Neural progenitor cell (in vitro differentiated cells): ENCODE results near the gene DIAPH2. TPM values are rescaled to one million over a fixed set of nuclear protein-coding genes. Genes with fewer than 3 reads are reported as not detected.
A peak's percentile ranks its signal among the peaks of the same experiment; 100 is the strongest.

Experiments
- DNase-seq: peaks from one replicate; pipeline ENCODE4 v3.0.0-alpha.2; 2016; ENCODE audit warnings: low spot score
- H2AFZ ChIP-seq: fragments of 200-600 bp; sonication (generic); replicated peaks from 2 replicates; pipeline ENCODE4 v1.6.1; 2016; ENCODE audit warnings: antibody characterized with exemption
- H3F3A ChIP-seq: fragments of 200-600 bp; sonication (generic); 2 replicates; pipeline ENCODE4 v1.6.1; 2016; ENCODE audit warnings: antibody characterized with exemption, low read depth
- H3K27ac ChIP-seq: fragments of 200-600 bp; sonication (generic); 2 replicates; pipeline ENCODE4 v1.5.1; 2016; ENCODE audit warnings: mild to moderate bottlenecking
- H3K27me3 ChIP-seq: fragments of 200-600 bp; sonication (generic); 2 replicates; pipeline ENCODE4 v1.6.1; 2016; ENCODE audit warnings: mild to moderate bottlenecking, moderate library complexity
- H3K36me3 ChIP-seq: fragments of 200-600 bp; sonication (generic); 2 replicates; pipeline ENCODE4 v1.5.1; 2016
- H3K4me1 ChIP-seq: fragments of 200-600 bp; sonication (generic); 2 replicates; pipeline ENCODE4 v1.6.1; 2016; ENCODE audit warnings: mixed run types
- H3K4me2 ChIP-seq: fragments of 200-600 bp; sonication (generic); 2 replicates; pipeline ENCODE4 v1.6.1; 2016
- H3K4me3 ChIP-seq: fragments of 200-600 bp; sonication (generic); 2 replicates; pipeline ENCODE4 v1.5.1; 2016
- H3K79me2 ChIP-seq: fragments of 200-600 bp; sonication (generic); 2 replicates; pipeline ENCODE4 v1.6.1; 2016; ENCODE audit warnings: low read depth
- H3K9ac ChIP-seq: fragments of 200-600 bp; sonication (generic); 2 replicates; pipeline ENCODE4 v1.6.1; 2016
- H3K9me3 ChIP-seq: fragments of 200-600 bp; sonication (generic); 2 replicates; pipeline ENCODE4 v1.5.1; 2016; ENCODE audit warnings: low read depth
- H4K20me1 ChIP-seq: fragments of 200-600 bp; sonication (generic); 2 replicates; pipeline ENCODE4 v1.6.1; 2016; ENCODE audit warnings: low read depth
- H3K27ac Mint-ChIP-seq: 3 replicates; pipeline ENCODE4 v1.8.0; 2021; ENCODE audit warnings: mixed read lengths
- H3K27me3 Mint-ChIP-seq: 2 replicates; pipeline ENCODE4 v1.8.0; 2022; ENCODE audit warnings: low read depth, mild to moderate bottlenecking, inconsistent platforms, moderate library complexity, mixed read lengths; ENCODE audit not compliant: insufficient read depth
- H3K36me3 Mint-ChIP-seq: 3 replicates; pipeline ENCODE4 v1.8.0; 2021; ENCODE audit warnings: mixed read lengths
- H3K4me1 Mint-ChIP-seq: 3 replicates; pipeline ENCODE4 v1.8.0; 2021; ENCODE audit warnings: mixed read lengths
- H3K4me3 Mint-ChIP-seq: 3 replicates; pipeline ENCODE4 v1.8.0; 2021; ENCODE audit warnings: mild to moderate bottlenecking, moderate library complexity, mixed read lengths
- H3K9me3 Mint-ChIP-seq: 3 replicates; pipeline ENCODE4 v1.8.0; 2020; ENCODE audit warnings: mixed read lengths
- EZH2 ChIP-seq: fragments of 200-600 bp; sonication (generic); IDR thresholded peaks from 2 replicates; pipeline ENCODE4 v1.6.1; 2017; ENCODE audit warnings: antibody characterized with exemption, mild to moderate bottlenecking, moderate library complexity
- EZH2phosphoT487 ChIP-seq: fragments of 200-600 bp; sonication (generic); IDR thresholded peaks from 2 replicates; pipeline ENCODE4 v1.6.1; 2017; ENCODE audit warnings: antibody characterized with exemption
- total RNA-seq: library from RNA; depleted of rRNA; stranded (reverse); fragments of >200 nt; gene quantifications from 2 replicates; pipeline ENCODE4 v1.2.3, GENCODE V29; 2015; ENCODE audit warnings: low replicate concordance
- TF ChIP-seq, protein P1 (sequence below): fragments of 200-600 bp; sonication (generic); IDR thresholded peaks from 2 replicates; pipeline ENCODE4 v1.5.1; 2017; ENCODE audit warnings: antibody characterized with exemption, mild to moderate bottlenecking

Gene DIAPH2
- total RNA-seq, 1 donor from 2014 or later, result 24.0 TPM

DNA sequence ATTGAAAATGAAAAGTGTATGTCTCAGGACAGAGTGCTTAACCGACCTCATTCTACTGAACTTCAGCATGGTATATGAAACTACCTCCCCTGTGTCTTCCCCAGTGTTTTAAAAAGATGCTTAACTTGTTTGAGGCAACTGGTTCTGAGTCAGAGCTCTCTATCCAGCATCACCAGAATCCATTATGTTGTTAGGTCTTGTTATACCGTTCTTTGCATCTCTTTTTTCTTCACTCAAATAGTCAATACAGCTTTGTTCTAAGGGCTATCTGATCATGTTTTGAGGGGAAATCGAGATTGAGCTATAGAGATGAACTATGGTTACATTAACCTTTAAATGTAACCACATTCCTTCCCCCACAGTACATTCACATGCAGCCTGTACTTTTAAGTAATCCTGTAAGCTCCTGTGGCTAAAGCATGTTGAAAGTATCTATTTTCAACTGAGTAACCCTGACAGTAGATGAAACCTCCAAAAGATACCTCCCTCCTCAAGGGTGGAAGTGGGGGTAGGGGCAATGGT lies 713.4 kb downstream of the DIAPH2 start:
- H3K36me3 ChIP-seq, result no peaks in the 10 kb centered on the region
- H3K9me3 ChIP-seq, result no peaks in the 10 kb centered on the region
- peak overlapping the region; percentile 61 for H2AFZ ChIP-seq
- no peaks in the 10 kb centered on the region for H3K27me3 Mint-ChIP-seq
- peaks cover 10% of the 10 kb centered on the region for H3K4me1 ChIP-seq
- H3K9me3 Mint-ChIP-seq, result no peaks in the 10 kb centered on the region
- no peak overlapping the region for H3K4me3 Mint-ChIP-seq
- no peak overlapping the region for H3K4me2 ChIP-seq
- TF ChIP-seq, protein P1, sequence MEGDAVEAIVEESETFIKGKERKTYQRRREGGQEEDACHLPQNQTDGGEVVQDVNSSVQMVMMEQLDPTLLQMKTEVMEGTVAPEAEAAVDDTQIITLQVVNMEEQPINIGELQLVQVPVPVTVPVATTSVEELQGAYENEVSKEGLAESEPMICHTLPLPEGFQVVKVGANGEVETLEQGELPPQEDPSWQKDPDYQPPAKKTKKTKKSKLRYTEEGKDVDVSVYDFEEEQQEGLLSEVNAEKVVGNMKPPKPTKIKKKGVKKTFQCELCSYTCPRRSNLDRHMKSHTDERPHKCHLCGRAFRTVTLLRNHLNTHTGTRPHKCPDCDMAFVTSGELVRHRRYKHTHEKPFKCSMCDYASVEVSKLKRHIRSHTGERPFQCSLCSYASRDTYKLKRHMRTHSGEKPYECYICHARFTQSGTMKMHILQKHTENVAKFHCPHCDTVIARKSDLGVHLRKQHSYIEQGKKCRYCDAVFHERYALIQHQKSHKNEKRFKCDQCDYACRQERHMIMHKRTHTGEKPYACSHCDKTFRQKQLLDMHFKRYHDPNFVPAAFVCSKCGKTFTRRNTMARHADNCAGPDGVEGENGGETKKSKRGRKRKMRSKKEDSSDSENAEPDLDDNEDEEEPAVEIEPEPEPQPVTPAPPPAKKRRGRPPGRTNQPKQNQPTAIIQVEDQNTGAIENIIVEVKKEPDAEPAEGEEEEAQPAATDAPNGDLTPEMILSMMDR, result no peak
- TF ChIP-seq EZH2phosphoT487, result no peak
- no peak for TF ChIP-seq EZH2
- peaks cover 8% of the 10 kb centered on the region for H3K4me1 Mint-ChIP-seq
- no peaks in the 10 kb centered on the region for H4K20me1 ChIP-seq
- H3K27ac ChIP-seq, result no peak overlapping the region
- no peaks in the 10 kb centered on the region for H3K79me2 ChIP-seq
- no peak overlapping the region for H3K4me3 ChIP-seq
- no peaks in the 10 kb centered on the region for H3K36me3 Mint-ChIP-seq
- peaks cover 4% of the 10 kb centered on the region for H3F3A ChIP-seq
- no peak overlapping the region for H3K27ac Mint-ChIP-seq
- H3K27me3 ChIP-seq, result no peaks in the 10 kb centered on the region
- DNase-seq, result no peak
- no peak overlapping the region for H3K9ac ChIP-seq

DNA sequence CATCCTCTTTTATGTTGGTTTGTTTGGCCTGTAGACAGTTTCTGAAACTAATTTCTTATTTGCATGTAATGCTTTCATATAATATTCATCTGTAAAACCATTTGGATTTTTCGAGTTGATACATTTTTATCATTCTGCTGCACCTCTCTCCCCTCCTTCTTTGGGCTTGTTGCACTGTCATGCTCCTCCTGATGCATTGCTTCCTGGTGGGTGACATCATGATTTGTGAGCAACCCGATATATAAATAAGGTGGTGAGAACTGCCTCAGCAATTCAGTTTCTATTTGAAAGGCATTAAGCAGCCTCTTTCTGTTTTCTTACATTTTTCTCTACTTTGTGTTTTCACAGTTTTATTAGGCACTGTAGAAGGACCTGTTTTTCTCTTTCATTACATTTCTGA lies 714.8 kb downstream of the DIAPH2 start:
- TF ChIP-seq EZH2 (no peak), EZH2phosphoT487 (no peak)
- TF ChIP-seq, protein P1, result no peak
- Mint-ChIP-seq H3K4me1 (peaks cover 8% of the 10 kb centered on the region), H3K27ac (no peak overlapping the region), H3K9me3 (no peaks in the 10 kb centered on the region), H3K4me3 (no peak overlapping the region), H3K36me3 (no peaks in the 10 kb centered on the region), H3K27me3 (no peaks in the 10 kb centered on the region)
- Histone ChIP-seq H3K27me3 (no peaks in the 10 kb centered on the region), H3K9me3 (no peaks in the 10 kb centered on the region), H2AFZ (no peak overlapping the region), H3K4me1 (peaks cover 10% of the 10 kb centered on the region), H3F3A (peaks cover 4% of the 10 kb centered on the region), H3K9ac (no peak overlapping the region), H3K4me2 (no peak overlapping the region), H3K79me2 (no peaks in the 10 kb centered on the region), H3K36me3 (no peaks in the 10 kb centered on the region), H3K4me3 (no peak overlapping the region), H4K20me1 (no peaks in the 10 kb centered on the region), H3K27ac (no peak overlapping the region)
- no peak for DNase-seq

DNA sequence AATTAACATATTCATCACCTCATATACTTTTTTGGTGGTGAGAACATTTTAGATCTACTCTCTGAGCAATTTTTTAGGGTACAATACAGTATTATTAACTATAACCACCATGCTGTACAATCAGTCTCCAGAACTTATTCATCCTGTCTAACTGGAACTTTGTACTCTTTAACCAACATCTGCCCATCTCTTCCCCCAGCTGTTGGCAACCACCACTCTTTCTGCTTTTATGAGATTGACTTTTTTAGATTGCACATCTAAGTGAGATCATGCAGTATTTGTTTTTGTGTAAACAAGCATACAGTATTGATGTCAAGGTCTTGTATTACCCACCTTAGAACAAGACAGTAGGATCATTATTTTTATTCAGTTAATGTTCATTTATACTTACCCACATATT lies 715.9 kb downstream of the DIAPH2 start:
- TF ChIP-seq EZH2, result no peak
- TF ChIP-seq, protein P1, result no peak
- TF ChIP-seq EZH2phosphoT487, result no peak
- no peaks in the 10 kb centered on the region for H3K27me3 ChIP-seq
- H3K9ac ChIP-seq, result no peak overlapping the region
- Mint-ChIP-seq H3K27ac (no peak overlapping the region), H3K4me3 (no peak overlapping the region), H3K27me3 (no peaks in the 10 kb centered on the region), H3K9me3 (no peaks in the 10 kb centered on the region), H3K36me3 (no peaks in the 10 kb centered on the region), H3K4me1 (peaks cover 8% of the 10 kb centered on the region)
- H4K20me1 ChIP-seq, result no peaks in the 10 kb centered on the region
- no peaks in the 10 kb centered on the region for H3K36me3 ChIP-seq
- H3K4me3 ChIP-seq, result no peak overlapping the region
- H3F3A ChIP-seq, result peaks cover 4% of the 10 kb centered on the region
- DNase-seq, result no peak
- H3K9me3 ChIP-seq, result no peaks in the 10 kb centered on the region
- H3K4me2 ChIP-seq, result no peak overlapping the region
- H3K79me2 ChIP-seq, result no peaks in the 10 kb centered on the region
- peaks cover 10% of the 10 kb centered on the region for H3K4me1 ChIP-seq
- H3K27ac ChIP-seq, result no peak overlapping the region
- H2AFZ ChIP-seq, result no peak overlapping the region
